CD14-positive monocyte (primary cell): ENCODE data around the gene FAXDC2. TPM values are rescaled to one million over a fixed set of nuclear protein-coding genes. Genes with fewer than 3 reads are reported as not detected.

ENCODE experiments used
- DNase-seq, 3 donors: peaks; one replicate each; pipeline ENCODE4 v3.0.0-alpha.2; 2011 to 2022
- H2AFZ ChIP-seq: 2 replicates; pipeline ENCODE4 v1.6.0; 2012; ENCODE audit warnings: mild to moderate bottlenecking, low read depth, low read length, inconsistent platforms; ENCODE audit not compliant: insufficient read depth, poor library complexity, severe bottlenecking
- H3K27ac ChIP-seq, 2 donors: 1 replicate in 1 of 2; 2 replicates in 1 of 2; pipeline ENCODE4 v1.5.1; 2012 to 2013; ENCODE audit warnings: low read length in 2 of 2, control low read depth in 1 of 2, inconsistent platforms in 1 of 2, low read depth in 1 of 2, mild to moderate bottlenecking in 1 of 2
- H3K27me3 ChIP-seq, 2 donors: one replicate each; pipeline versions ENCODE4 v1.6.0 to v1.6.1; 2011 to 2013; ENCODE audit warnings: low read length in 2 of 2; ENCODE audit not compliant: control insufficient read depth in 2 of 2, insufficient read depth in 2 of 2
- H3K36me3 ChIP-seq, 2 donors: replicated peaks in 1 of 2; 1 replicate in 1 of 2; 2 replicates in 1 of 2; pipeline versions ENCODE4 v1.5.1 to v1.6.1; 2012 to 2013; ENCODE audit warnings: low read length in 2 of 2, control low read depth in 1 of 2, inconsistent platforms in 1 of 2, mild to moderate bottlenecking in 1 of 2; ENCODE audit not compliant: insufficient read depth in 2 of 2, control insufficient read depth in 1 of 2
- H3K4me1 ChIP-seq, 2 donors: 1 replicate in 1 of 2; 2 replicates in 1 of 2; pipeline versions ENCODE4 v1.5.1 to v1.6.1; 2012 to 2013; ENCODE audit warnings: low read length in 2 of 2, control low read depth in 1 of 2, inconsistent platforms in 1 of 2, mild to moderate bottlenecking in 1 of 2, moderate library complexity in 1 of 2; ENCODE audit not compliant: insufficient read depth in 2 of 2, control insufficient read depth in 1 of 2
- H3K4me2 ChIP-seq: replicated peaks from 2 replicates; pipeline ENCODE3; 2012; ENCODE audit warnings: low read length, moderate library complexity, mild to moderate bottlenecking; ENCODE audit not compliant: poor library complexity, severe bottlenecking; ENCODE audit errors: extremely low read depth
- H3K4me3 ChIP-seq, 3 experiments: fragments of 200-600 bp in 1 of 3; sonication (generic) in 1 of 3; replicated peaks in 1 of 3; 1 replicate in 2 of 3; 2 replicates in 1 of 3; pipeline ENCODE4 v1.5.1; 2011 to 2013; ENCODE audit warnings: low read length in 3 of 3, mild to moderate bottlenecking in 3 of 3, control low read depth in 2 of 3, low read depth in 2 of 3, inconsistent platforms in 1 of 3, moderate library complexity in 1 of 3
- H3K79me2 ChIP-seq: 2 replicates; pipeline ENCODE4 v1.6.0; 2012; ENCODE audit warnings: mild to moderate bottlenecking, control low read depth, inconsistent platforms, low read length, moderate library complexity; ENCODE audit not compliant: insufficient read depth
- H3K9ac ChIP-seq: 2 replicates; pipeline ENCODE4 v1.6.0; 2017; ENCODE audit warnings: low read length, mild to moderate bottlenecking; ENCODE audit not compliant: insufficient read depth, poor library complexity, severe bottlenecking
- H3K9me3 ChIP-seq, 2 donors: replicated peaks in 1 of 2; 1 replicate in 1 of 2; 2 replicates in 1 of 2; pipeline versions ENCODE4 v1.5.1 to v1.6.1; 2012 to 2013; ENCODE audit warnings: low read length in 2 of 2, control low read depth in 1 of 2; ENCODE audit not compliant: control insufficient read depth in 1 of 2, insufficient read depth in 1 of 2
- H4K20me1 ChIP-seq: 2 replicates; pipeline ENCODE4 v1.6.0; 2012; ENCODE audit warnings: mild to moderate bottlenecking, low read length, control low read depth, moderate library complexity; ENCODE audit not compliant: insufficient read depth
- H3K27ac Mint-ChIP-seq, 7 donors: one replicate each; pipeline ENCODE4 v1.8.0; 2020; ENCODE audit warnings: mild to moderate bottlenecking in 7 of 7, mixed read lengths in 7 of 7, moderate library complexity in 6 of 7, inconsistent platforms in 2 of 7
- H3K27me3 Mint-ChIP-seq, 3 donors: one replicate each; pipeline ENCODE4 v1.8.0; 2021 to 2022; ENCODE audit warnings: low read depth in 3 of 3, mild to moderate bottlenecking in 3 of 3, mixed read lengths in 3 of 3, moderate library complexity in 3 of 3, inconsistent platforms in 1 of 3
- H3K36me3 Mint-ChIP-seq, 2 donors: one replicate each; pipeline ENCODE4 v1.8.0; 2020; ENCODE audit warnings: mixed read lengths in 2 of 2, inconsistent platforms in 1 of 2, mild to moderate bottlenecking in 1 of 2
- H3K4me1 Mint-ChIP-seq: one replicate; pipeline ENCODE4 v1.8.0; 2020; ENCODE audit warnings: mild to moderate bottlenecking, mixed read lengths
- H3K4me3 Mint-ChIP-seq, 2 donors: one replicate each; pipeline ENCODE4 v1.8.0; 2020; ENCODE audit warnings: mild to moderate bottlenecking in 2 of 2, mixed read lengths in 2 of 2, moderate library complexity in 1 of 2
- H3K9me3 Mint-ChIP-seq, 7 donors: one replicate each; pipeline ENCODE4 v1.8.0; 2020 to 2022; ENCODE audit warnings: mixed read lengths in 7 of 7, mild to moderate bottlenecking in 6 of 7, moderate library complexity in 6 of 7, inconsistent platforms in 2 of 7
- WGBS: methylation state at CpG from one replicate; pipeline ENCODE4 v1.1.5; 2013; ENCODE audit warnings: missing lambda C conversion rate; ENCODE audit not compliant: insufficient coverage; 5-methylcytosine and 5-hydroxymethylcytosine counted together
- intact Hi-C, 2 donors: fragments of 100-400 bp; cut with micrococcal nuclease; formaldehyde crosslinking; loops; one replicate each; pipeline versions ENCODE4 v1.15.0 to v1.15.1; 2023
- polyA plus RNA-seq, 3 donors: library from polyadenylated mRNA; depleted of rRNA in 1 of 3; unstranded in 2 of 3; stranded (reverse) in 1 of 3; fragments of 300-500 nt in 2 of 3; fragments of >200 nt in 1 of 3; fragmentation: Illumina TruSeq in 2 of 3; gene quantifications; 1 replicate in 2 of 3; 2 replicates in 1 of 3; pipeline ENCODE4 v1.2.3, GENCODE V29; 2012 to 2021
- TF ChIP-seq, protein P1 (sequence below): fragments of 200-600 bp; IDR thresholded peaks from one replicate; pipeline ENCODE4 v1.8.0; 2022; ENCODE audit warnings: antibody characterized with exemption, mild to moderate bottlenecking

The FAXDC2 gene
- polyA plus RNA-seq, 3 donors: 0.30 to 1.4 (median 0.60) TPM

DNA sequence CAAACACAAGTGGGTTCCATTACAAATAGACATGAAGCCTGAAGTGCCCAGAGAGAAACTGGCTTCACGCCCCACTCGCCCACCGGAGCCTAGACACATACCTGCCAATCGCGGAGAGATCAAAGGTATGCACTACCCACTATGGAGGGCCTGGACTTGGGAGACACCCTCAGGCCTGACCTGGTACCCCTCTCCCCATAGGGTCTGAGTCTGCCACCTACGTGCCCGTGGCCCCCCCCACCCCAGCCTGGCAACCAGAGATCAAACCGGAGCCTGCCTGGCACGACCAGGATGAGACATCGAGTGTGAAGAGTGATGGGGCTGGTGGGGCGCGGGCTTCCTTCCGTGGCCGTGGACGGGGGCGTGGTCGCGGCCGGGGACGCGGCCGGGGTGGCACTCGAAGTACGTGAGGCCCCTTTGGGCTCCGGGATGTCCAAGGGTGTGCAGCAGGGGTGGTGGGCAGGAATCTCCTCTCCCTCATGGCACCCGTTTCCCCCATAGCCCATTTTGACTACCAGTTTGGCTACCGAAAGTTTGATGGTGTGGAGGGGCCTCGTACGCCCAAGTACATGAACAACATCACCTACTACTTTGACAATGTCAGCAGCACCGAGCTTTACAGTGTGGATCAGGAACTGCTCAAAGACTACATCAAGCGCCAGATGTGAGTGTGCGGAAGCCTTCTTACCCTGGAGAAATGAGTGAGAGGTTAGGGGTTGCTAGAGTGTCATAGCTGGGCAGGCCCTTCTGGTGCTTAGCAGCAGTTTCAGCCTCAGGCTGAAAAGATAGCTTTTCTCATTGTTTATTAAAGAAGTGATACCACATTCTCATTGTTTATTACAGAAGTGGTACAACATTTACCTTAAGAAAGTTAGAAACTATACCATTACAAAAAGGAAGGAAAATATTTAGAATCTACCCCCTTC is 56.5 kb downstream of the FAXDC2 start:
- TF ChIP-seq, protein P1, sequence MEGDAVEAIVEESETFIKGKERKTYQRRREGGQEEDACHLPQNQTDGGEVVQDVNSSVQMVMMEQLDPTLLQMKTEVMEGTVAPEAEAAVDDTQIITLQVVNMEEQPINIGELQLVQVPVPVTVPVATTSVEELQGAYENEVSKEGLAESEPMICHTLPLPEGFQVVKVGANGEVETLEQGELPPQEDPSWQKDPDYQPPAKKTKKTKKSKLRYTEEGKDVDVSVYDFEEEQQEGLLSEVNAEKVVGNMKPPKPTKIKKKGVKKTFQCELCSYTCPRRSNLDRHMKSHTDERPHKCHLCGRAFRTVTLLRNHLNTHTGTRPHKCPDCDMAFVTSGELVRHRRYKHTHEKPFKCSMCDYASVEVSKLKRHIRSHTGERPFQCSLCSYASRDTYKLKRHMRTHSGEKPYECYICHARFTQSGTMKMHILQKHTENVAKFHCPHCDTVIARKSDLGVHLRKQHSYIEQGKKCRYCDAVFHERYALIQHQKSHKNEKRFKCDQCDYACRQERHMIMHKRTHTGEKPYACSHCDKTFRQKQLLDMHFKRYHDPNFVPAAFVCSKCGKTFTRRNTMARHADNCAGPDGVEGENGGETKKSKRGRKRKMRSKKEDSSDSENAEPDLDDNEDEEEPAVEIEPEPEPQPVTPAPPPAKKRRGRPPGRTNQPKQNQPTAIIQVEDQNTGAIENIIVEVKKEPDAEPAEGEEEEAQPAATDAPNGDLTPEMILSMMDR: no peak
- Mint-ChIP-seq H3K36me3 (peaks cover 73 to 81% of the 10 kb centered on the region in 2 donors), H3K4me1 (no peaks in the 10 kb centered on the region), H3K27me3 (peaks cover 0 to 1% (median 0%) of the 10 kb centered on the region in 3 donors), H3K27ac (peak overlapping the region in 5 of 7 donors; percentile 11 to 74 (median 37)), H3K9me3 (no peaks in the 10 kb centered on the region), H3K4me3 (no peak overlapping the region)
- no peaks in the 10 kb centered on the region for H3K27me3 ChIP-seq
- intact Hi-C loops: no loop called here
- H3K4me3 ChIP-seq: no peak overlapping the region
- no peak for DNase-seq
- no peak overlapping the region for H3K9ac ChIP-seq
- H3K79me2 ChIP-seq: peaks cover 27% of the 10 kb centered on the region
- H3K36me3 ChIP-seq: peaks cover 68 to 88% of the 10 kb centered on the region in 2 donors
- no peak overlapping the region for H2AFZ ChIP-seq
- H3K4me1 ChIP-seq: no peaks in the 10 kb centered on the region
- H3K4me2 ChIP-seq: no peak overlapping the region
- WGBS: 93% methylated on average over 20 of the region's 32 CpGs
- no peaks in the 10 kb centered on the region for H3K9me3 ChIP-seq
- H4K20me1 ChIP-seq: peaks cover 55% of the 10 kb centered on the region
- H3K27ac ChIP-seq: peak overlapping the region in 1 of 2 donors; percentile 53

DNA sequence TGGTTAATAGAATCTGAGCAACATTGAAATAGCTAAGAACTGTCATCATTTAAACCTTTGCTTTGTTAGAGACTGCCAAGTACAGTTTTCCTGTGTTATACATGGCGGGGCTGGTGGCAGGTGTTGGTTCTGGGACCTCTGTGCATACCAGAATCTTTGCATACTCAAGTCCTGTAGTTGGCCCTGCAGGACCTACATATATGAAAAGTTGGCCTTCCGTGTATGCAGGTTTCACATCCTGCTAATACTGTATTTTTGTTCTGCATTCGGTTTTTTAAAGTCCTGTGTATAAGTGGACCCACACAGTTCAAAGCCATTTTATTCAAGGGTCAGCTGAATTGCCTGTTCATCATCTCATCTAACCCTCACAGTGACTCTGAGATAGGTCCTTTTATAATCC is 58.9 kb downstream of the FAXDC2 start:
- intact Hi-C loops: no loop called here
- Mint-ChIP-seq H3K9me3 (no peaks in the 10 kb centered on the region), H3K27me3 (peaks cover 0 to 1% (median 0%) of the 10 kb centered on the region in 3 donors), H3K36me3 (peaks cover 55 to 60% of the 10 kb centered on the region in 2 donors), H3K27ac (peak overlapping the region in 1 of 7 donors; percentile 51), H3K4me1 (peaks cover 20% of the 10 kb centered on the region), H3K4me3 (no peak overlapping the region)
- no peak for DNase-seq
- Histone ChIP-seq H4K20me1 (peaks cover 74% of the 10 kb centered on the region), H3K4me2 (no peak overlapping the region), H3K27ac (peak overlapping the region in 1 of 2 donors; percentile 38), H3K4me3 (no peak overlapping the region), H2AFZ (no peak overlapping the region), H3K36me3 (peaks cover 57 to 65% of the 10 kb centered on the region in 2 donors), H3K9ac (no peak overlapping the region), H3K79me2 (peaks cover 50% of the 10 kb centered on the region), H3K9me3 (no peaks in the 10 kb centered on the region), H3K27me3 (no peaks in the 10 kb centered on the region), H3K4me1 (peaks cover 0 to 5% of the 10 kb centered on the region in 2 donors)
- 100% methylated on average over 1 of the region's 3 CpGs for WGBS
- TF ChIP-seq, protein P1: no peak
